PFSK-1 (cell line): ENCODE data around the gene TCAP.

Experiments used
- POLR2AphosphoS5 ChIP-seq: IDR thresholded peaks from 2 replicates; pipeline ENCODE4 v1.6.1; 2012; ENCODE audit warnings: low read depth, mild to moderate bottlenecking, control low read depth, low read length, moderate library complexity
- REST ChIP-seq, 2 experiments: IDR thresholded peaks; 2 replicates each; pipeline versions ENCODE4 v1.6.1 to v1.8.0; 2011 to 2012; ENCODE audit warnings: low read depth in 2 of 2, low read length in 2 of 2, control low read depth in 1 of 2, inconsistent platforms in 1 of 2, mild to moderate bottlenecking in 1 of 2, moderate library complexity in 1 of 2; ENCODE audit not compliant: insufficient read depth in 1 of 2
- TAF1 ChIP-seq: IDR thresholded peaks from 2 replicates; pipeline ENCODE4 v1.6.1; 2012; ENCODE audit warnings: low read length, control low read depth, borderline replicate concordance; ENCODE audit not compliant: insufficient read depth

GRCh38 chr17:39660011-39660360 is 5.2 kb upstream of the TCAP start:
- TF ChIP-seq REST (IDR thresholded peaks at IDR 0.05; ENCODE audit: insufficient read depth in 1 of 2, low read depth in 2 of 2, low read length in 2 of 2), result no peak
- no peak for TF ChIP-seq TAF1
- TF ChIP-seq POLR2AphosphoS5, result no peak
